Liver (tissue), 9 donors: ENCODE measurements around the gene BAIAP2L1. TPM values are rescaled to one million over a fixed set of nuclear protein-coding genes. Genes with fewer than 3 reads are reported as not detected.

Experiments used
- DNase-seq: peaks from one replicate; pipeline ENCODE4 v3.0.0-alpha.2; 2017; ENCODE audit warnings: low spot score
- H3K27ac ChIP-seq, 2 donors: one replicate each; pipeline ENCODE4 v1.7.0; 2013; ENCODE audit warnings: inconsistent platforms in 2 of 2, low read length in 2 of 2, control low read depth in 1 of 2, low read depth in 1 of 2, mild to moderate bottlenecking in 1 of 2
- H3K27me3 ChIP-seq, 4 donors: one replicate each; pipeline versions ENCODE4 v1.6.1 to v1.7.0; 2013; ENCODE audit warnings: low read length in 3 of 4, inconsistent platforms in 1 of 4, mild to moderate bottlenecking in 1 of 4, moderate library complexity in 1 of 4; ENCODE audit not compliant: control insufficient read depth in 4 of 4, insufficient read depth in 4 of 4
- H3K36me3 ChIP-seq, 4 donors: one replicate each; pipeline versions ENCODE4 v1.6.1 to v1.7.0; 2013; ENCODE audit warnings: low read length in 3 of 4, mild to moderate bottlenecking in 3 of 4, low read depth in 1 of 4, moderate library complexity in 1 of 4; ENCODE audit not compliant: control insufficient read depth in 4 of 4, insufficient read depth in 3 of 4
- H3K4me1 ChIP-seq, 4 donors: one replicate each; pipeline versions ENCODE4 v1.6.1 to v1.7.0; 2013; ENCODE audit warnings: low read length in 3 of 4, mild to moderate bottlenecking in 3 of 4, moderate library complexity in 1 of 4; ENCODE audit not compliant: control insufficient read depth in 4 of 4, insufficient read depth in 4 of 4
- H3K4me3 ChIP-seq, 3 donors: one replicate each; pipeline versions ENCODE4 v1.6.1 to v1.7.0; 2013; ENCODE audit warnings: low read length in 3 of 3, control low read depth in 1 of 3, low read depth in 1 of 3, mild to moderate bottlenecking in 1 of 3
- H3K9ac ChIP-seq, 2 donors: one replicate each; pipeline ENCODE4 v1.7.0; 2013; ENCODE audit warnings: low read length in 2 of 2, mild to moderate bottlenecking in 2 of 2, moderate library complexity in 2 of 2, control low read depth in 1 of 2, low read depth in 1 of 2
- H3K9me3 ChIP-seq, 4 donors: one replicate each; pipeline versions ENCODE4 v1.6.1 to v1.7.0; 2013; ENCODE audit warnings: low read length in 3 of 4; ENCODE audit not compliant: control insufficient read depth in 4 of 4
- ATF3 ChIP-seq: IDR thresholded peaks from 2 replicates; pipeline ENCODE4 v1.6.1; 2016; ENCODE audit warnings: antibody characterized with exemption
- CTCF ChIP-seq: fragments of 150-350 bp; IDR thresholded peaks from 2 replicates; pipeline ENCODE4 v1.5.1; 2017; ENCODE audit warnings: improper control_type of control experiment, low read depth, low read length; ENCODE audit not compliant: missing input control
- EGR1 ChIP-seq, 2 donors: IDR thresholded peaks; 2 replicates each; pipeline ENCODE4 v1.6.1; 2016 to 2018; ENCODE audit warnings: antibody characterized with exemption in 2 of 2, low read depth in 2 of 2
- FOXA1 ChIP-seq: IDR thresholded peaks from 2 replicates; pipeline ENCODE4 v1.6.1; 2016; ENCODE audit warnings: antibody characterized with exemption
- FOXA2 ChIP-seq: IDR thresholded peaks from 2 replicates; pipeline ENCODE4 v1.6.1; 2016; ENCODE audit warnings: antibody characterized with exemption
- GABPA ChIP-seq, 2 donors: IDR thresholded peaks in 1 of 2; conservative IDR thresholded peaks in 1 of 2; 2 replicates each; pipeline ENCODE4 v1.6.1; 2016; ENCODE audit warnings: antibody characterized with exemption in 2 of 2, mild to moderate bottlenecking in 1 of 2, moderate library complexity in 1 of 2
- HNF4A ChIP-seq, 2 donors: conservative IDR thresholded peaks; 2 replicates each; pipeline ENCODE4 v1.6.1; 2016; ENCODE audit warnings: antibody characterized with exemption in 2 of 2, mild to moderate bottlenecking in 2 of 2
- HNF4G ChIP-seq: IDR thresholded peaks from 2 replicates; pipeline ENCODE4 v1.6.1; 2016; ENCODE audit warnings: antibody characterized with exemption
- JUND ChIP-seq, 2 donors: IDR thresholded peaks; 2 replicates each; pipeline ENCODE4 v1.6.1; 2016; ENCODE audit warnings: antibody characterized with exemption in 2 of 2
- MAX ChIP-seq: IDR thresholded peaks from 2 replicates; pipeline ENCODE4 v1.6.1; 2016; ENCODE audit warnings: antibody characterized with exemption
- NR2F2 ChIP-seq: IDR thresholded peaks from 2 replicates; pipeline ENCODE4 v1.6.1; 2016; ENCODE audit warnings: antibody characterized with exemption
- RAD21 ChIP-seq, 2 donors: IDR thresholded peaks; 2 replicates each; pipeline ENCODE4 v1.6.1; 2016; ENCODE audit warnings: antibody characterized with exemption in 2 of 2, mild to moderate bottlenecking in 2 of 2
- REST ChIP-seq: IDR thresholded peaks from 2 replicates; pipeline ENCODE4 v1.6.1; 2016; ENCODE audit warnings: antibody characterized with exemption, mild to moderate bottlenecking
- RXRA ChIP-seq, 2 donors: IDR thresholded peaks; 2 replicates each; pipeline ENCODE4 v1.6.1; 2017 to 2018; ENCODE audit warnings: antibody characterized with exemption in 2 of 2, mild to moderate bottlenecking in 1 of 2
- SP1 ChIP-seq: IDR thresholded peaks from 2 replicates; pipeline ENCODE4 v1.6.1; 2018; ENCODE audit warnings: antibody characterized with exemption, mild to moderate bottlenecking
- TAF1 ChIP-seq: conservative IDR thresholded peaks from 2 replicates; pipeline ENCODE4 v1.6.1; 2016; ENCODE audit warnings: antibody characterized with exemption, mild to moderate bottlenecking
- YY1 ChIP-seq: IDR thresholded peaks from 2 replicates; pipeline ENCODE4 v1.6.1; 2016; ENCODE audit warnings: antibody characterized with exemption, mild to moderate bottlenecking
- ZBTB33 ChIP-seq: IDR thresholded peaks from 2 replicates; pipeline ENCODE4 v1.6.1; 2016; ENCODE audit warnings: antibody characterized with exemption
- WGBS: extraction: QIAGEN DNeasy Blood & Tissue Kit; methylation state at CpG from one replicate; pipeline ENCODE4 v1.1.7; 2013; 5-methylcytosine and 5-hydroxymethylcytosine counted together
- polyA plus RNA-seq, 2 donors: library from polyadenylated mRNA; stranded (reverse) in 1 of 2; unstranded in 1 of 2; fragments of 200-250 nt in 1 of 2; fragments of >200 nt in 1 of 2; fragmentation: Nextera tagmentation in 1 of 2; extraction: Ambion mirVana in 1 of 2; gene quantifications; one replicate each; pipeline versions ENCODE4 v1.2.1 to v1.2.3, GENCODE V29; 2013 to 2015
- total RNA-seq, 2 donors: library from RNA; depleted of rRNA; stranded (reverse); fragments of >200 nt; gene quantifications; one replicate each; pipeline ENCODE4 v1.2.3, GENCODE V29; 2014
- donor health status: healthy.
- donor health status: healthy.
- donor health status: healthy.
- donor health status: healthy.
- donor health status: healthy.

Gene BAIAP2L1
- total and polyA plus RNA-seq, 4 donors = 5.4 to 8.9 (median 8.7) TPM

- no peaks in the 10 kb centered on the region for H3K36me3 ChIP-seq
- peak overlapping the region in 1 of 2 donors; percentile 20 for H3K27ac ChIP-seq
- no peak for TF ChIP-seq NR2F2
- no peak for TF ChIP-seq FOXA1
- no peak for TF ChIP-seq JUND (IDR thresholded peaks at IDR 0.05)
- no peak for TF ChIP-seq ZBTB33
- no peak for TF ChIP-seq SP1
- no peak for TF ChIP-seq MAX
- no peak for TF ChIP-seq REST
- no peak for TF ChIP-seq RXRA (IDR thresholded peaks at IDR 0.05)
- H3K9me3 ChIP-seq = no peaks in the 10 kb centered on the region
- 96% methylated on average over 6 of the region's 6 CpGs for WGBS
- no peaks in the 10 kb centered on the region for H3K27me3 ChIP-seq
- H3K4me3 ChIP-seq = no peak overlapping the region
- H3K9ac ChIP-seq = no peak overlapping the region
- no peak for DNase-seq
- H3K4me1 ChIP-seq = peaks cover 1 to 18% (median 11%) of the 10 kb centered on the region in 4 donors
Measured at GRCh38 chr7:98358706-98359105, 42.2 kb downstream of the BAIAP2L1 start.

GRCh38 chr7:98357751-98358161, 43.1 kb downstream of the BAIAP2L1 start:
- DNase-seq = no peak
- H3K4me3 ChIP-seq = peak overlapping the region in 1 of 3 donors; percentile 21
- H3K9me3 ChIP-seq = no peaks in the 10 kb centered on the region
- peak; percentile 52 to 68 for TF ChIP-seq HNF4A (conservative IDR thresholded peaks at IDR 0.05)
- no peak for TF ChIP-seq ZBTB33
- peak; percentile 18 for TF ChIP-seq REST
- TF ChIP-seq EGR1 (IDR thresholded peaks at IDR 0.05; ENCODE audit: low read depth in 2 of 2) = no peak
- TF ChIP-seq RXRA (IDR thresholded peaks at IDR 0.05) = peak; percentile 75 to 78
- TF ChIP-seq JUND (IDR thresholded peaks at IDR 0.05) = peak; percentile 81 to 85
- TF ChIP-seq MAX = peak; percentile 11
- peak; percentile 71 for TF ChIP-seq ATF3
- TF ChIP-seq SP1 = peak; percentile 66
- TF ChIP-seq YY1 = peak; percentile 54
- TF ChIP-seq CTCF = no peak
- TF ChIP-seq FOXA1 = peak; percentile 45
- TF ChIP-seq HNF4G = peak; percentile 21
- peak; percentile 33 to 40 for TF ChIP-seq RAD21 (IDR thresholded peaks at IDR 0.05)
- TF ChIP-seq FOXA2 = peak; percentile 63
- no peak for TF ChIP-seq GABPA (IDR thresholded peaks at IDR 0.05 in 1 of 2, conservative IDR thresholded peaks at IDR 0.05 in 1 of 2)
- peak; percentile 21 for TF ChIP-seq NR2F2
- TF ChIP-seq TAF1 = no peak
- H3K36me3 ChIP-seq = no peaks in the 10 kb centered on the region
- no peak overlapping the region for H3K9ac ChIP-seq
- peaks cover 1 to 18% (median 11%) of the 10 kb centered on the region in 4 donors for H3K4me1 ChIP-seq
- no peaks in the 10 kb centered on the region for H3K27me3 ChIP-seq
- peak overlapping the region; percentile 69 to 72 for H3K27ac ChIP-seq
- 19% methylated on average over 7 of the region's 7 CpGs for WGBS
